GM12872 (cell line): ENCODE data around the gene OR4F15.

Experiments
- TF ChIP-seq, protein P1 (sequence below): IDR thresholded peaks from 3 replicates; pipeline ENCODE4 v1.5.1; 2011; ENCODE audit warnings: low read depth, mild to moderate bottlenecking, low read length, moderate library complexity; ENCODE audit not compliant: insufficient read depth

Gene OR4F15

DNA sequence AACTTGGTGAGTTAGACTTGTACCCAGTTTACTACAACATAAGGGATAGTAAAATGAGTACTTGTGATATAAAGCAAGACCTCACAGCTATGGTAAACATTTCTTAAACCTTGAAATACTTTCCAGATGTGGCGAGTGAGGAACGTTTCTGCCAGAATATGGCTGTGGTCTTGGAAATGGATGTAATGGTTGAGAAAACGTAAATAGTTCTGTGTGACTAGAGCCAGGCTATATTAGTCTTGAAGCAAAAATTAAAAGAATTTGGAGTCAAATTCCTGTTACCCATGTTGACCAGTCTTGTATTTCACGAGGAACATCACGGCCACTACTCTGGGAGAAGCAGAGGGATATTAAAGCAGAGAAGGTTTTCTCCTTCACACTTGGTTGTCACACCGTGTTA lies 15.3 kb downstream of the OR4F15 start:
- TF ChIP-seq, protein P1, sequence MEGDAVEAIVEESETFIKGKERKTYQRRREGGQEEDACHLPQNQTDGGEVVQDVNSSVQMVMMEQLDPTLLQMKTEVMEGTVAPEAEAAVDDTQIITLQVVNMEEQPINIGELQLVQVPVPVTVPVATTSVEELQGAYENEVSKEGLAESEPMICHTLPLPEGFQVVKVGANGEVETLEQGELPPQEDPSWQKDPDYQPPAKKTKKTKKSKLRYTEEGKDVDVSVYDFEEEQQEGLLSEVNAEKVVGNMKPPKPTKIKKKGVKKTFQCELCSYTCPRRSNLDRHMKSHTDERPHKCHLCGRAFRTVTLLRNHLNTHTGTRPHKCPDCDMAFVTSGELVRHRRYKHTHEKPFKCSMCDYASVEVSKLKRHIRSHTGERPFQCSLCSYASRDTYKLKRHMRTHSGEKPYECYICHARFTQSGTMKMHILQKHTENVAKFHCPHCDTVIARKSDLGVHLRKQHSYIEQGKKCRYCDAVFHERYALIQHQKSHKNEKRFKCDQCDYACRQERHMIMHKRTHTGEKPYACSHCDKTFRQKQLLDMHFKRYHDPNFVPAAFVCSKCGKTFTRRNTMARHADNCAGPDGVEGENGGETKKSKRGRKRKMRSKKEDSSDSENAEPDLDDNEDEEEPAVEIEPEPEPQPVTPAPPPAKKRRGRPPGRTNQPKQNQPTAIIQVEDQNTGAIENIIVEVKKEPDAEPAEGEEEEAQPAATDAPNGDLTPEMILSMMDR = no peak

- TF ChIP-seq, protein P1 = no peak
Measured at GRCh38 chr15:101828774-101829173, 16.8 kb downstream of the OR4F15 start.

DNA sequence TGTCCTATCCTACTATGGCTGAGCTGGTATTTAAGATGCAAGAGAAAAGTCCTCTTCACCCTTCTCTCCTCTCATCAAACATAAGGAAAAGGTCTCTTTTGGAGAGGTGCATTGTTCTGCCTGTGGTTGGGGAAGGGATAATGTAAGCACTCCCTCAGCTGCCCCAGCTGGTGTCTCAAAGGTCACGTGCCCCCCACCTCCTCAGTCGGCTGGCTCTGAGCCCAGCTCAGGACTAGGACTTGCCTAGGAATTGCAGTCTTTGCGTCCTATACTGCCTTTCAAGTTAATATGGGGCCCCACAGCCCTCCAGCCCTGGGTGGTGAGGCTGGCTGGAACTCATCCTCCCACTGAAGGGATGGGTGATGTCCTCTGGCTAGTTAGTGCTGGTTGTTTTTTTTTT lies 29.7 kb downstream of the OR4F15 start:
- TF ChIP-seq, protein P1 = no peak

- TF ChIP-seq, protein P1 = no peak
Measured at GRCh38 chr15:101844916-101845315, 32.9 kb downstream of the OR4F15 start.

GRCh38 chr15:101852356-101852755 lies 40.4 kb downstream of the OR4F15 start:
- TF ChIP-seq, protein P1 = no peak
